K562 treated with DMSO at 1 percent for 4 hours (cell line): Measurements from ENCODE around the gene MLNR. TPM values are rescaled to one million over a fixed set of nuclear protein-coding genes. Genes with fewer than 3 reads are reported as not detected.

ENCODE experiments used
- total RNA-seq: library from RNA; unstranded; fragments of 300-600 nt; gene quantifications from 2 replicates; pipeline ENCODE4 v1.2.3, GENCODE V29; 2022; ENCODE audit not compliant: insufficient read depth

The MLNR gene, protein sequence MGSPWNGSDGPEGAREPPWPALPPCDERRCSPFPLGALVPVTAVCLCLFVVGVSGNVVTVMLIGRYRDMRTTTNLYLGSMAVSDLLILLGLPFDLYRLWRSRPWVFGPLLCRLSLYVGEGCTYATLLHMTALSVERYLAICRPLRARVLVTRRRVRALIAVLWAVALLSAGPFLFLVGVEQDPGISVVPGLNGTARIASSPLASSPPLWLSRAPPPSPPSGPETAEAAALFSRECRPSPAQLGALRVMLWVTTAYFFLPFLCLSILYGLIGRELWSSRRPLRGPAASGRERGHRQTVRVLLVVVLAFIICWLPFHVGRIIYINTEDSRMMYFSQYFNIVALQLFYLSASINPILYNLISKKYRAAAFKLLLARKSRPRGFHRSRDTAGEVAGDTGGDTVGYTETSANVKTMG
- not detected in 2 replicates for total RNA-seq

DNA sequence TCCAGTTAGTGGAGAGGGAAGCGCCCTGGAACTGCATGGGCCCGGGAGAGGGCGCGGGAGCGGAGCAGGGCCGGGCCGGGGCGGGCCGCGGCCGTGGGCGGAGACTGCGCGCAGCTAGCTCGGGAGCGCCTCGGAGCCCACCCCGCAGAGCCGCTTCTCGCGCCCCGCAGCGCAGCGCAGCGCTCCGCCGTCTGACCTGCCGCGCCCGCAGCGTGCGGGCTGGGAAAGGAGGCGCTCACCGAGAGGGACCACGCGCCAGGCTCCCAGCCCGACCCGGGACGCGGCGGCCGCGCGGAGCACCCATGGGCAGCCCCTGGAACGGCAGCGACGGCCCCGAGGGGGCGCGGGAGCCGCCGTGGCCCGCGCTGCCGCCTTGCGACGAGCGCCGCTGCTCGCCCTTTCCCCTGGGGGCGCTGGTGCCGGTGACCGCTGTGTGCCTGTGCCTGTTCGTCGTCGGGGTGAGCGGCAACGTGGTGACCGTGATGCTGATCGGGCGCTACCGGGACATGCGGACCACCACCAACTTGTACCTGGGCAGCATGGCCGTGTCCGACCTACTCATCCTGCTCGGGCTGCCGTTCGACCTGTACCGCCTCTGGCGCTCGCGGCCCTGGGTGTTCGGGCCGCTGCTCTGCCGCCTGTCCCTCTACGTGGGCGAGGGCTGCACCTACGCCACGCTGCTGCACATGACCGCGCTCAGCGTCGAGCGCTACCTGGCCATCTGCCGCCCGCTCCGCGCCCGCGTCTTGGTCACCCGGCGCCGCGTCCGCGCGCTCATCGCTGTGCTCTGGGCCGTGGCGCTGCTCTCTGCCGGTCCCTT is at the start of gene MLNR:
TSS of gene MLNR (plus strand) at position 303 of the 820 bp plus-strand sequence. CDS start at position 303, 0 bp downstream.

DNA sequence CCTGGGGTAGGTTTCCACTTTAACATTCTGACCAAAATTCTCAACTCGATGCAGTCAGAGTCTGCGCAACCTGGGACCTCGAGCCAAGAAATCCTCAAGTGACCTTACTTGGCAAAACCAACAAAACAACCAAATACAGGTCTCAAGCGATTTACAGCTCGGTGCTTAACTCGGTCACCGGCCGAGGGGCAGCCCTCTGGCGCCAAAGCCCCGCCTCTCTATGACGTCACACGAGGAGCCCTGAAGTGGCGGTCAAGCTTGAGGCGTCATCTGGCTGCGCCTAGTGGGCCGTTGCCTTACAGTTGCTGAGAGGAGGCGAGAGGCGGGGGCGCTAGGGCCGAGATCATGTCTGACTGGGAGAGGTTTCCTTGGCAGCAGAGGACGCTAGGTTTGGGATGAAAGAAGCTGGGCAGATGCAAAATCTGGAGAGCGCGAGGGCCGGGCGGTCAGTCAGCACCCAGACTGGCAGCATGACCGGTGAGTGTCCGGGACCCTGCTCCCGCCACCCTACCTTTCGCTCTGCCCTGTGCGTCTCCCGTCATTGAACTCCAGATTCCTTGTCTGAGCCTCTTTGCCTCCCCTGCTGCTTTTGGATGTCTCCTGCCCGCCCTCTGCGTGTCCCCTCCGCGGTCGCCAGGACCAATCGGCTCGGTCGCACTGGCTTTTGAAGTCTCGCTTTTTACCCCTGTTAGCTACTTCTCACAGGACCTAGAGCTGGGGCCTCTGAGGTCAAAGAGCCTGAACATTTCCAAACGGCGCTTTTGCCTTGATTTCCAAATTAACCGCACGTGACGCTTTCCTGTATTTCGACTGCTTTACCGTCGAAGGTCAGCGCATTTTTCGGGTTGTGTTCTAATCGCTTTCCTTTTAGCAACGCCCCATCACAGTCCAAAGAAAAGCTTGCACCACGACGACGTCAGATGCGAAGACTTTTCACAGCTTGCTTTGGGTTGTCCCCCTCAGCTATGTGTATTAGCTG is 27.8 kb downstream of the MLNR start, which contains the start of gene CDADC1:
TSS of gene CDADC1 (plus strand) at position 283 of the 979 bp plus-strand sequence. CDS start at position 396, 113 bp downstream.

Other genes starting within 250 kb of the MLNR start
- 12.7 and 14.4 TPM in 2 replicates for gene FNDC3A, start 244.4 kb upstream of the MLNR start, total RNA-seq
- 4.5 and 4.6 TPM in 2 replicates for gene CDADC1, start 27.6 kb downstream of the MLNR start, total RNA-seq
- 1.4 TPM in 1 of 2 replicates, not detected in the other for gene CAB39L, start 223.7 kb downstream of the MLNR start, total RNA-seq
- 2.5 and 4.3 TPM in 2 replicates for gene SETDB2, start 223.9 kb downstream of the MLNR start, total RNA-seq